ENCODE measurements around the gene PLCB1. TPM values are rescaled to one million over a fixed set of nuclear protein-coding genes. Genes with fewer than 3 reads are reported as not detected.
"Not testable (repeated sequence)": the region's sequence is repeated elsewhere in the genome, so short reads cannot be mapped to it uniquely, and the experiment has no call there.

The PLCB1 gene
- total and polyA plus RNA-seq, 10 of the 15 experiments (the other 5 are each of a cell fraction or from before 2014, with no cell fraction given) = 0.05 to 5.3 (median 0.17) TPM; not detected in 1

GRCh38 chr20:8829256-8829655, 697.2 kb downstream of the PLCB1 start:
- no TSS peak for BruUV-seq (replicated peaks)
- ChIA-PET RAD21 (ENCODE audit: unreplicated experiment) (no interaction called here), SMC1A (ENCODE audit: uncharacterized antibody, unreplicated experiment) (no interaction called here), CTCF (no interaction called here), POLR2A (no interaction called here)
- Histone ChIP-seq H4K20me1 (ENCODE audit: control insufficient read depth, insufficient read depth) (no peaks in the 10 kb centered on the region), H3K27ac (ENCODE audit: control insufficient read depth, insufficient read depth) (no peak overlapping the region), H3K4me1 (ENCODE audit: control insufficient read depth, insufficient read depth, low read length) (no peaks in the 10 kb centered on the region), H3K4me3 (no peak overlapping the region), H3K36me3 (ENCODE audit: control insufficient read depth in 2 of 2, insufficient read depth in 2 of 2, low read length in 1 of 2) (no peaks in the 10 kb centered on the region), H3K79me2 (ENCODE audit: control insufficient read depth, insufficient read depth, low read length) (no peaks in the 10 kb centered on the region), H3K9me3 (replicated peaks; ENCODE audit: control insufficient read depth, insufficient read depth, low read length) (no peaks in the 10 kb centered on the region), H3K27me3 (replicated peaks in 1 of 2; ENCODE audit: control insufficient read depth in 2 of 2, insufficient read depth in 2 of 2, low read length in 1 of 2) (peaks cover 0 to 1% of the 10 kb centered on the region in 2 experiments; a peak in 1 of 4 replicates), H2AFZ (ENCODE audit: control insufficient read depth, low read depth, low read length) (no peak overlapping the region), H3K4me2 (ENCODE audit: control insufficient read depth, insufficient read depth) (no peak overlapping the region), H3K9ac (ENCODE audit: control insufficient read depth, insufficient read depth, low read length) (no peak overlapping the region)
- ATAC-seq (no peak), FAIRE-seq (no peak), DNase-seq (ENCODE audit: low read depth, low spot score) (no peak)
- in situ Hi-C loops (cut with MboI) (no loop called here), intact Hi-C loops (cut with micrococcal nuclease; ENCODE audit: unreplicated experiment) (no loop called here)
- WGBS (ENCODE audit: insufficient coverage, insufficient replicate concordance, low lambda C conversion rate, missing lambda C conversion rate) = 26% methylated on average over 5 of the region's 5 CpGs
- 0 out of 6 replicates have a peak, but pooled peaks of 1 of the 3 experiments have one; percentile 14 for TF ChIP-seq CTCF (IDR thresholded peaks at IDR 0.05 in 2 of 3, conservative IDR thresholded peaks at IDR 0.05 in 1 of 3; ENCODE audit: control insufficient read depth in 2 of 3, extremely low read depth in 1 of 3, insufficient read depth in 1 of 3, low read depth in 3 of 3, low read length in 3 of 3)
- no peak for TF ChIP-seq CHD1 (IDR thresholded peaks at IDR 0.05; ENCODE audit: low read depth, low read length)

- ATAC-seq; SMC1A ChIA-PET (ENCODE audit: uncharacterized antibody, unreplicated experiment); FAIRE-seq; H3K79me2 ChIP-seq (ENCODE audit: control insufficient read depth, insufficient read depth, low read length); H3K27ac ChIP-seq (ENCODE audit: control insufficient read depth, insufficient read depth); H4K20me1 ChIP-seq (ENCODE audit: control insufficient read depth, insufficient read depth); H3K4me3 ChIP-seq; H3K27me3 ChIP-seq (replicated peaks in 1 of 2; ENCODE audit: control insufficient read depth in 2 of 2, insufficient read depth in 2 of 2, low read length in 1 of 2); H3K36me3 ChIP-seq (ENCODE audit: control insufficient read depth in 2 of 2, insufficient read depth in 2 of 2, low read length in 1 of 2); BruUV-seq (replicated peaks); POLR2A ChIA-PET; DNase-seq (ENCODE audit: low read depth, low spot score); in situ Hi-C loops (cut with MboI); H3K9me3 ChIP-seq (replicated peaks; ENCODE audit: control insufficient read depth, insufficient read depth, low read length); H3K4me2 ChIP-seq (ENCODE audit: control insufficient read depth, insufficient read depth); RAD21 ChIA-PET (ENCODE audit: unreplicated experiment); H3K9ac ChIP-seq (ENCODE audit: control insufficient read depth, insufficient read depth, low read length); CTCF ChIA-PET; intact Hi-C loops (cut with micrococcal nuclease; ENCODE audit: unreplicated experiment); H2AFZ ChIP-seq (ENCODE audit: control insufficient read depth, low read depth, low read length); H3K4me1 ChIP-seq (ENCODE audit: control insufficient read depth, insufficient read depth, low read length): not testable (repeated sequence)
- WGBS (ENCODE audit: insufficient coverage, insufficient replicate concordance, low lambda C conversion rate, missing lambda C conversion rate) = 35% methylated on average over 3 of the region's 3 CpGs
These were observed 702.2 kb downstream of the PLCB1 start for GRCh38 chr20:8834294-8834693.
